GM23338 (cell line): Measurements from ENCODE around the gene TENT5C.

Experiments used
- EZH2 ChIP-seq: fragments of 200-600 bp; sonication (generic); IDR thresholded peaks from one replicate; pipeline ENCODE4 v1.8.0; 2017; ENCODE audit warnings: antibody characterized with exemption, mild to moderate bottlenecking, low read depth; ENCODE audit not compliant: unreplicated experiment
- EZH2phosphoT487 ChIP-seq: fragments of 200-600 bp; sonication (generic); IDR thresholded peaks from one replicate; pipeline ENCODE4 v1.8.1; 2018; ENCODE audit warnings: antibody characterized with exemption; ENCODE audit not compliant: unreplicated experiment
- POLR2AphosphoS5 ChIP-seq: IDR thresholded peaks from 2 replicates; pipeline ENCODE4 v1.6.1; 2016; ENCODE audit warnings: antibody characterized with exemption, low read depth
- STAT1 ChIP-seq: IDR thresholded peaks from one replicate; pipeline ENCODE4 v1.6.1; 2016; ENCODE audit warnings: antibody characterized with exemption; ENCODE audit not compliant: unreplicated experiment
- ZNF331 ChIP-seq: fragments of 250-450 bp; sonication (Bioruptor Pico); IDR thresholded peaks from 2 replicates; pipeline ENCODE4 v1.5.0; 2020; ENCODE audit warnings: low read depth, mild to moderate bottlenecking, moderate library complexity
- TF ChIP-seq, protein P1 (sequence below), 2 experiments: fragments of 200-600 bp in 1 of 2; sonication (generic) in 1 of 2; conservative IDR thresholded peaks; 2 replicates each; pipeline versions ENCODE4 v1.5.1 to v1.6.1; 2016 to 2017; ENCODE audit warnings: antibody characterized with exemption in 2 of 2, low read depth in 2 of 2, mild to moderate bottlenecking in 2 of 2, moderate library complexity in 1 of 2
- TF ChIP-seq, protein P2 (sequence below): IDR thresholded peaks from one replicate; pipeline ENCODE4 v1.6.1; 2018; ENCODE audit warnings: antibody characterized with exemption; ENCODE audit not compliant: unreplicated experiment

DNA sequence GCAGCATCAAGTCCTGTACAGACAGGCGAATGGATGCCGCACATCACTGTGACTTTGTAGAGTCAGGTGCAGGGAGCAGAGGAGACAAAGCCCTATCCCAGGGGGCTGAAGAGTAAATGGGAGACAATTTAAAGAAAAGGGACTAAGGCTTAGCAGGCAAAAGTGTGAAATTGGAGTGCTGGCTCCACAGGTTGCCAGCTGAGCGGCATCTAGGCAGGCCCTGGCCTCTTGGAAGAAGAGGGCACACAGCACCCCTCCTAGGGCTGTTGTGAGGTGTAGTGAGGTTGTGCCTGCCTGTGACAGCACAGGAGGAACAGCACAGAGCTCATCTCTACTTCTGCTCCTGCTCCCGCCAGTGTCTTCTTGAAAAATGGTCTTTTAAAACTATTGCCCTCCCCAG is 47.3 kb downstream of the TENT5C start:
- TF ChIP-seq EZH2phosphoT487 (no peak), EZH2 (no peak), POLR2AphosphoS5 (no peak), ZNF331 (CRISPR knock-in tag) (no peak), STAT1 (no peak)
- TF ChIP-seq, protein P1, sequence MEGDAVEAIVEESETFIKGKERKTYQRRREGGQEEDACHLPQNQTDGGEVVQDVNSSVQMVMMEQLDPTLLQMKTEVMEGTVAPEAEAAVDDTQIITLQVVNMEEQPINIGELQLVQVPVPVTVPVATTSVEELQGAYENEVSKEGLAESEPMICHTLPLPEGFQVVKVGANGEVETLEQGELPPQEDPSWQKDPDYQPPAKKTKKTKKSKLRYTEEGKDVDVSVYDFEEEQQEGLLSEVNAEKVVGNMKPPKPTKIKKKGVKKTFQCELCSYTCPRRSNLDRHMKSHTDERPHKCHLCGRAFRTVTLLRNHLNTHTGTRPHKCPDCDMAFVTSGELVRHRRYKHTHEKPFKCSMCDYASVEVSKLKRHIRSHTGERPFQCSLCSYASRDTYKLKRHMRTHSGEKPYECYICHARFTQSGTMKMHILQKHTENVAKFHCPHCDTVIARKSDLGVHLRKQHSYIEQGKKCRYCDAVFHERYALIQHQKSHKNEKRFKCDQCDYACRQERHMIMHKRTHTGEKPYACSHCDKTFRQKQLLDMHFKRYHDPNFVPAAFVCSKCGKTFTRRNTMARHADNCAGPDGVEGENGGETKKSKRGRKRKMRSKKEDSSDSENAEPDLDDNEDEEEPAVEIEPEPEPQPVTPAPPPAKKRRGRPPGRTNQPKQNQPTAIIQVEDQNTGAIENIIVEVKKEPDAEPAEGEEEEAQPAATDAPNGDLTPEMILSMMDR (conservative IDR thresholded peaks at IDR 0.05; ENCODE audit: low read depth in 2 of 2) = no peak
- TF ChIP-seq, protein P2, sequence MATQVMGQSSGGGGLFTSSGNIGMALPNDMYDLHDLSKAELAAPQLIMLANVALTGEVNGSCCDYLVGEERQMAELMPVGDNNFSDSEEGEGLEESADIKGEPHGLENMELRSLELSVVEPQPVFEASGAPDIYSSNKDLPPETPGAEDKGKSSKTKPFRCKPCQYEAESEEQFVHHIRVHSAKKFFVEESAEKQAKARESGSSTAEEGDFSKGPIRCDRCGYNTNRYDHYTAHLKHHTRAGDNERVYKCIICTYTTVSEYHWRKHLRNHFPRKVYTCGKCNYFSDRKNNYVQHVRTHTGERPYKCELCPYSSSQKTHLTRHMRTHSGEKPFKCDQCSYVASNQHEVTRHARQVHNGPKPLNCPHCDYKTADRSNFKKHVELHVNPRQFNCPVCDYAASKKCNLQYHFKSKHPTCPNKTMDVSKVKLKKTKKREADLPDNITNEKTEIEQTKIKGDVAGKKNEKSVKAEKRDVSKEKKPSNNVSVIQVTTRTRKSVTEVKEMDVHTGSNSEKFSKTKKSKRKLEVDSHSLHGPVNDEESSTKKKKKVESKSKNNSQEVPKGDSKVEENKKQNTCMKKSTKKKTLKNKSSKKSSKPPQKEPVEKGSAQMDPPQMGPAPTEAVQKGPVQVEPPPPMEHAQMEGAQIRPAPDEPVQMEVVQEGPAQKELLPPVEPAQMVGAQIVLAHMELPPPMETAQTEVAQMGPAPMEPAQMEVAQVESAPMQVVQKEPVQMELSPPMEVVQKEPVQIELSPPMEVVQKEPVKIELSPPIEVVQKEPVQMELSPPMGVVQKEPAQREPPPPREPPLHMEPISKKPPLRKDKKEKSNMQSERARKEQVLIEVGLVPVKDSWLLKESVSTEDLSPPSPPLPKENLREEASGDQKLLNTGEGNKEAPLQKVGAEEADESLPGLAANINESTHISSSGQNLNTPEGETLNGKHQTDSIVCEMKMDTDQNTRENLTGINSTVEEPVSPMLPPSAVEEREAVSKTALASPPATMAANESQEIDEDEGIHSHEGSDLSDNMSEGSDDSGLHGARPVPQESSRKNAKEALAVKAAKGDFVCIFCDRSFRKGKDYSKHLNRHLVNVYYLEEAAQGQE = no peak
